GM18867 (cell line): Measurements from ENCODE around the gene GFRA1.

Experiments
- ATAC-seq: cut with Tn5 transposase; IDR thresholded peaks from one replicate; pipeline ENCODE4 v1.9.1; 2021; ENCODE audit warnings: mild to moderate bottlenecking, moderate library complexity; ENCODE audit not compliant: unreplicated experiment

The GFRA1 gene

DNA sequence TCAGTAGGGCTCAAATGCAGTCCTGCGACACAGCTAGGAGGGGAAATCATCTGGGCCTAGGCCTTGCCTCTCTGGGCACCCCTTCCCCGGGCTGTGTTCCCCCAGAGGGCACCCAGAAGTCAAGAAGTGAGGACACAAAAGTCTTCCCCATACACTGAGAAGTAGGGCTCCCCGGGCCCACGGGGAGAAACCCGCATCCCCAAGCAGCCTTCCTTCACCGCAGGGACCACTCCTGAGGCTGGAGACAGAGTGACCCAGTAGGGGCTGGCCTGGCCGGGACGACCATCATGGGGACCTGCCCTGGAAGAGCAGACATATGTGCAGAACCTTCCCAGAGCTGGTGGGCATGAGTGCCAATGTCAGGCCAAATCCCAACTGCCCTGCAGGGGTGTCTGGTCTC, 163.5 kb downstream of the GFRA1 start:
- ATAC-seq = no peak

DNA sequence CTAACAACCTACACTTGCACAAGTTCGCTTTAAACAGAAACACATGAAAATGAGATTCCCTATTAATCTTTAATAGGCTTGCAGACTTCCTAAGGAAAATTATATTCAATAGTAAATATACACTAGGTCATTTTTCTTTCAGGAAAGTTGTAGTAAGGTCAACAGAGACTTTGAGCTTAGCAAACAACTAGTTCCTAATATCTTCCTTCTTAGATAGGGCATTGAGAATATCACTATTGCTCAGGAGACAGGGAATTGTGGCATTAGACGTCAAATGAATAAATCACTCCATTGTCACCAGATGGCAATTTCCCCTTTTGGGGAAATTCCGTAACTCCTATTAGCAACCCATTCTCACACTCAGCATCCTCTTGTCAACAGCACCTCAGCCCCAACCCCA, 164.9 kb downstream of the GFRA1 start:
- no peak for ATAC-seq

DNA sequence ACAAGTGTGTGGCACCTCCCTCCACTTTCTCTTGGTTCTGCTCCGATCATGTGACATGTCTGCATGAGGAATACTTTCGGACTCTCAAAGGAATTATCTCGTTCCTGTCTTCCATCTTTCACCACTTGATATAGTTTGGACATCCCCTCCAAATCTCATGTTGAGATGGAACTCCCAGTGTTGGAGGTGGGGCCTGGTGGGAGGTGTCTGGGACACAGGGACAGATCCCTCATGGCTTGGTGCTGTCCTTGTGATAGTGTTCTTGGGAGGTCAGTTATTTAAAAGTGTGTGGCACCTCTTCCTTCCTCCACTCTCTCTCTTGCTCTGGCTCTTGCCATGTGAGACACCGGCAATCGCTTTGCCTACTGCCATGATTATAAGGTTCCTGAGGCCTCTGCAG, 166.4 kb downstream of the GFRA1 start:
- no peak for ATAC-seq

DNA sequence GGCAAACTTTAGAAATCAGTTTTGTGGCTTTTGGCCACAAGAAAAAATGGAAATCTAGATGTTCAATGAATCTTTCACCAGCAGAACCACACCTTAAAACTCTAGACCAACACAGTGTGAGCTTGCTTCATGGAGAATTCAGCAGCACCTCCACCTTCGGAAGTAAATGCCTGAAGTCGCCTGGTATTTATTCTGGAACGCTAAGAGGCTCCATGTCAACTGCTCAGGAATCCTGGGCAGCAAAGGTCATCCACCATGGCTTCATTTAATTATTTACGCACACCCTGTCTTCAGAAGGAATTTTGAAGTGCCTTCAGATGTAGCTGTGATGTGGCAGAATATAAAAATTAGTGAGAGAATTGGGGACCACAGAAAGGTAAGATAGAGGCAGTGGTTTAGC, 167.7 kb downstream of the GFRA1 start:
- no peak for ATAC-seq

DNA sequence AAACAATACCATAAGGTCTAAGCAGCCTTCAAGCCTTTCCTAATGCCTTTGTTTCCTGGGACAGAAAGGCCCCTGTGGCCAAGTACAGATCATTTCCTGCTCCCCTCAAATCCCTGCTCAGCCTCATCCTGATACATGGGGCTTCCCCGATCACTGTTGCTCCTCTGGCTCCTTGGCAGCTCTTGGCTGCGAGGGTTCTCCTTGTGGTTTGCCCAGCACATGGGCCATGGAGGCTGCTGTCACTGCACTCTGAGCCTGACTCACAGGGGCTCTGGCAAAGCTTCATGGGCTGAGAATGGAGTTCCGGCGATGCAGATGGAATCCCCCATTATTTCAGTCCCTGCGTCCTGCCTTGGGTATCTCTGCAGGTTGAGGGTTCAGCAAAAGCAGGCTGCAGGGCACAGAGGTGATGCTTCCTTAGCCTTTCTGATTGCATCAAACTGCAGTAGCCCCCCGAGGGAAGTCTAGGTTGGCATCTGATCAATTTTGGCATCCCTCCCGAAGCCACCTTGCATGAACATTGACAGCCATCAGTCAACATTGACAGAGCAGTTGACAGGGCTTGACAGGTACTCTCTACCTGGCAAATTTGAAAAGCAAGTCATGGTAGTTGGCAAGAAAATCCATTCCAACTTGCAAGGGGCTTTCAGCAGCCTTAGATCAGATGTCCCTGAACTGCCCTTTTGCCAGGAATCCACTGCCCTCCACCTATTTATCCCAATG, 168.6 kb downstream of the GFRA1 start:
- ATAC-seq = no peak

DNA sequence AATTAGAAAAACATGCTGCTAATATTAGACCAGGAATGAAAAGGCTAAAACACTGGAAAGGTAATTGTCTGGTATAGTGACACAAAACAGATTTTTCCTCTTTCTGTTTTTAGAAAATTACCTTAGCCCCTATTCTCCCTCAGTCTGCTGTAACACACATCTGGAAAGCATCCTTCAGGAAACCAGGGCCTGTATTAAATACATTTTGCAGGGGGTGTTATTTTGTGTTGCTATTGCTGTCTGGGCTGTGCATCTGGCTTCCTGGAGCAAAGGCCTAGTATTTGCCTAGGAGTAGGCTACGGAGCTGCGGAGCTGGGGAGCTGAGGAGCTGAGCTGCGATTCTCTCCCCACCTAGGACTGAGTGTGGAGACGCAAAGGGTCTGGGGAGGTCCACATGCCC, 169.3 kb downstream of the GFRA1 start:
- no peak for ATAC-seq

DNA sequence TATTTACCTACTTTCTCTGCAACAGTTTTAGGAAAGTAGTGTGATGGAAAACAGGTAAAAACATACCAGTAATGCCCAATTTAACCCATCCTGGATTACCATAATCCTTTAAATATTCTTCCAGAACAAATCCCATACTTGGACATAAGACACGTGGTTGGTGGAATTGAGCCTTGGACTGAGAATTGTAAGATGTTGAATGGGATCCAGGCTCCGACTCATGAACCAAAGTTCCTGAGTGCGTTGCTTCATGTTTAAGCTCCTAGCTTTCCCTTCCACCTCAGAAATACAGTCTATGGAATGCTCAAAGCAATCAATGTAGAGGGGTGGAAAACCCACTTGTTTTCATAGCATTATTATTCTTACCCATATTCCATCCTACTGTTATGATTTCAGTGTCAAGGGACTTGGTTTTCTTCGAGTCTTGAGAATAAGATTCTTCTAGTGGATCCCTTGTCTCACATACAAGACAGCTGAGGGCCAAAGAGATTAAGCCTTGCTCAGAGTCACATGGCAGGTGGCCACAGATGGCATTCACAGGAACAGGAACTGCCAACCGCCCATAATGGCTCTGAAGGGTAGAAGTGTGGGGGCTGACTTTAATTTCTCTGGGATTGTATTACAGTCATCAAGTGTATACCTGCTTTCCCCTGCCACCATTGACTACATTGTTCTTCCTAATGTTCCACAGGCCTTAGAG, 171.2 kb downstream of the GFRA1 start:
- ATAC-seq = no peak

DNA sequence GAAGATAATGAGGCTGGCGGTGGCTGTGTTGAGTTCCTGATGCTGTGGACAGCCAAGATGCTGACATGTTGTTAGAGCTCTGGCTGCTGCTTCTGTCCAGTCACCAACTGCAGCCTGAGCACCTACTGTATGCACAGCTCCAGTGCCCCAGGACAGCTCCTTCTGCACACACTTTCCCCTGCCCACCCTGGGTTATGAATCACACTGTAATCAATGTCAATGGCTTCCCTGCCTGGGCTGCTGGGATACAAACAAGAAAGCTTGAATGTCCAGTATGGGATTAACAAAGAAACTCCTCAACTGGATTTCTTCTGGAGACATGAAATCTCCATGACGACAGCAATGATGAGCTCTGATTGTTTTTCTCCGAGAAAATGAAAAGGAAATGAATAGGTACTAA, 172.0 kb downstream of the GFRA1 start:
- ATAC-seq = no peak

DNA sequence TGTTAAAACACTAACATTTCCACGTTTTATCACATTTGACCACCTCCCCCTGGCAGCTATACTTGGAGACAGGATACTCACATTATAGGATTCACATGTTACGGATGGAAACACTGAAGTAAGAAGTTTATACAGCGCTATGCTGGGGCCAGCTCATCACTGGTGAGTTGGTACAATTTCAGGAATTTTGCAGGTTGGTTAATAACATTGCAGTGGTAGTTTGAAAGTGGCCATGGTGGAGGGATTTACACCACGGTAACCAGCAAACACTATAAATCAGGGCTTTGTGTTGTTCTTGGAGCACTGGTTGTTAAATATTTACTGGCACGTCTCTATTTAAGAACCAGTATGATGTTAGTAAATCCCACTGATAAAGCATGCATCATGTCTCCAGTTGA, 174.0 kb downstream of the GFRA1 start:
- no peak for ATAC-seq

DNA sequence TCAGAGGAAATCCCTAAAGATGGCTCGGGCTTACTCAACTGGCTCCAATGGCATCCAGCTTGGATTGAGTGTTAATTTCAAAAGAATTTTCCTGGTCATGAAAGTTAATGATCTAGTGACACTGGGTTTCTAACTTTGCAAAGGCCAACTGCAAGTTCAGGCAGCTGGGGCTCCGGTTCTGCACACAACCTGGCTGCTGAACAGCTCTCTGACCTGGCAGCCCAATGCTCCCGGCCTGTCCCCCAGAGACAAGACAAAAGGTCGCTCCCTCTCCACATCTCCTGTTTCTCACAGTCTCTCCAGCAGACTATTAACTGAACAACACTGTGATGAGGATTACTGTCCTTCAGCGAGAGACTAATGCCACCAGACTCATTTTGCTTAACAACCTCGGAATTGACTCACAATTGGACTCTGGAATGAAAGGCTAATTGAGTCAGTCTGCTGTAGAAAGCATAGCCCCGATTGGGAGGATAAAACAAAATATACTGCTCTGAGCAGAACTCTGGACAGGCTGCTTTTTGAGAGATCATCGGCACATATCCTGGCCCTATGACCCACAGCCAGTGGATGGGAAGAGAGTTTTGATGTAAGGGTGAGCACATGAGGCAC, 174.5 kb downstream of the GFRA1 start:
- no peak for ATAC-seq

DNA sequence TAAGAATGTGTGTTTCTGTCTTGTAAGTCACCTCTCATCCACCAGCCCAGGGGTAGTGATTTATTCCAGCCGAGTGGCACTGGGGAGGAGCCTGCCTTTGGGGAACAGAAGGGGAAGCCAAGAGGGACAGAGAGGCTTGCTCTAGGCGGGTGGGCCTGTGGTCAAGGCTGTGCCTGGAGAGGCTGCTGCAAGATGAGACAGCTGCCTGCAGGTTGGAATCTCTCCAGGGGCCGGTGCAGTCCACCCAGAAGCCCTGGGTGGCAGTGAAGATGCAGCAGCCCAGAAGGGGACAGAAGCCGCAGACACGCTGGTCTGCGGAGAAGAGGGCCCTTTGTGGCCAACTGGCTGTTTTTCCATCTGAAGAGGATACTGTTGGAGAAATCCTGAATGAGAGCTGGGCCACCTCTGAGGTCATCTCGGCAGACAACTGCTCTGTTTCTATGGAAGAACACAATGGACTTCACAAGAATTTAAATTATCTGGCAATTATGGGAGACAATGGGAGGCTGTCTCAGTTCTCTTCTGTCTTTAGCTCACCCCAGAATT, 175.7 kb downstream of the GFRA1 start:
- ATAC-seq = no peak

DNA sequence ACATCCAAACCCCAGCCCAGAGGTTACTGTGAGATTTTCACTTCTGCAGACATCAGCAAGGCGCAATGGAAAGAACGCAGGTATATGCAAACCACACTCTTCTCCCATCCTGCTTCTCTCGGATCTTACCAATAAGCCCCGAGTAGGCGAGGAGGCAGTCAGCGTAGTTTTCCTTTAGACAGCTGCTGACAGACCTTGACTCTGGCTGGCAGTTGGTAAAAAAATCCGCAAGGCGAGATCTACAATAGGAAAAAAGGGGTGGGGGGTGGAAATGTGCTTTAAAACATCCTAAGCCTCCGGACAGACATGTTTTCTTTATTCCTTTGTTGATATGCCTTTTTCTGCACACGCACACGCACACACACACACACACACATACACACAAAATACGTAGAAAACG, 176.5 kb downstream of the GFRA1 start:
- ATAC-seq = no peak

DNA sequence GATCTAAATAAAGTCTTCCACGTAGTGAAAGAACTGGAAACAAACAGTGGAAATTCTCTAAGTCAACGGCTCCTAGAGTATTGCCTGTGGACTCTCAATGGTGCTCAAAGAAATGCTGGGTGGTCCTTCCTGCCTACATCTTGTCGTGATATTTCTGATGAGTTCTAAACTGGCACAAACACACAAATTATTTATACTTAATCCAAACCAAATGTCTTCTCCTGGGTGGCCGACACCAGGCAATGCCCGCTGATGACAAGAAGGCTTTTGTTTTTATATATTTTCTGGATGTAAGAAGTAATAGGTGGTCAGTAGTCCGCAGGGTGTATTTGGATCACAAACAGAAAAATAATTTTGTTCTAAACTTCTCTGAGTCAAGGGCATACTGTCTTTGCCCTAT, 178.7 kb downstream of the GFRA1 start:
- no peak for ATAC-seq

DNA sequence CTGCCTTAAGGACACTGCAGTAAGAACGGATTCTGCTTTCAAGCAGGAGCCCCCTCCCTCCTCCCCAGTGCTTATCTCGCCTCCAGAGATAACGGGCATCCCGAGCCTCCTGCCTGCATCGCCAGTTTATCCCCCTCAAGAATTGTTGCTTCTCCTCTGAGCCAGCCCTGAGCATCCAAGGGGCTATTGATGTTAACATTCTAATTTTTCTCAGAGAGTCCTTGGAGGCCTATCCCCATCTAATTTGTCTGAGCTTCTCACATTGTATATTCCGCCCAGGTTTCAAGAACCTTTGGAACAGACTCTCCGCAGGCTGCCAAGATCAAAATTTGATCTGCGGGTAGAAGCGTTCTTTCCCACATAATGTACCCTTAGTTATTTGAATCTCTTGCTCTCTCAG, 180.0 kb downstream of the GFRA1 start:
- no peak for ATAC-seq

DNA sequence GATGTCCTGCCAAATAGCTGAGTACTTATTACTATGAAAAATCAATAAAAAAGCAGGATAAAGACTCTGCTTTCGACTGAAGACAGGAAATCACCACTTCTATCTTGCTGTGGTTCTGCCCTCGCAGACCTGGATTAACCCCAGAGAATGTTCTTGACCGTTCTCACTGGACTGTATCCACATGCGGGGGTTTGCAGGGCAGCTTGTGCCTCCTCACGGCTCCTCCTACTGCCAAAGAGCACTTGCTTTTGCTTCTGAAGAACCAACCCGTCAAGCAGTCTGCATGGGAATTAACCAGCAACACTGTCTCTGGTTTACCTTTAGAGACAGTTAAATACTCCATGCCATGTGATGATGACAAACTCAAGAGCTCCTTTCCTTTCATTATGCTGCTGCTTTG, 184.0 kb downstream of the GFRA1 start:
- ATAC-seq = no peak

DNA sequence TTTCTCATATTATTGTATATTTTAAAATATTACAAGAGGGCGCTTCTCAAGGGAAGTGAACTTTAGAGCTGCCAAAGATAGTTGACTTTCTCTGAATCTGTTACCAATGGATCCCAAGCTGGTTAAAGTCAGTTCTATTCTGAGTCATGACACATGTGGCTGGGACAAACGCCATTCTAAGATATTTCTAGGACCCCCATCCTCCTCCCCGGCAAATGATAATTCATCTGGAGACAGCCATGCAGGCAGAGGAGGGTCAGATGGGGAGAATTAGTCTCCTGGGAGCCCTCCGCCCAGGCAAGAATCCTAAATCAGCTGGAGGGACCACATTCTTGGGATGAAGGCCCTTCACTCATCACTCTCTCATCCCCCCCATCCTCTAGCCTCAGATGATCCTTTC, 187.7 kb downstream of the GFRA1 start:
- ATAC-seq = no peak

DNA sequence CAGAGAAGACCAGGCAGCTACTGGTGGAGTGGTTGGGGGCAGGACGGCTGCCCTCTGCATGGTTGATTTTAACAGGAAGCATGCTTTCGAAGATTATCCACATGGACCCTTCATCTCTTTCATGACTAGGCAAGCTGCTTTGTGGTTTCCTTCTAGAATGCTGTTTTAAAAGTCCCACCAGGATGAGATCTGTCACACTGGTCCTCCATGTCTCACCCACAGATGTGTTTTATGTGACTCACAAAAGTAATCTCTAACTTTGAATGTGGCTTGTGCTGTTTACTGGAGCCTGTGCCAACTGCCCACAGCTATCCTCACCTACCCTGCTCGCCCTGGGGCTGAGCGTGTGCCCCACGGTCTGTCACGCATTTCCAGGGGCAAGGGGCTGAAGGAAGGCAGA, 188.8 kb downstream of the GFRA1 start:
- ATAC-seq = no peak

DNA sequence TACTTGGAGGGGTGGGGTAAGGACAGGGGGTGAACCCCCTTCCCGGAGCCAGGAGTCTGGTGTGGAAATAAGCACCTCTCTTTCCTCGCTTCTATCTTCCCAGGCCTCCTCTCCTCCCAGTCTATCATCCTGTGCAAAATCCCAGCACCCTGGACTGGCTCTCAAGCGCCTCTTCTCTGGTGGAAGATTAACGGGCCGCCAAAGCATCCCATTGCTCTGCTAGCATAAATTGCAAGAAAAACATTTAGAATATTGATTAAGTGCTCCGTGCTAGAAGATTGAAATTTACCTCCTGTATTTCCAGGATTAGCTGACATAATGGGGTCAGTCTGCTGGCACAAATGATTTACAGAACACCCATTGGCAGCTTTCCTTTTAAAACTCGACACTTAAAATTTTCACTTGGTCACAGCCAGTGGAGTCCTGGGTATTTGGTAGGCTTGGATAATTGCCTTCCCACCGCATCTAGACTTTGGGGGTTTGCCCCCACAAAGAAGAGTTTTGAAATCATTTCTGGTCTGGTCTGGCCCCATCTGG, 189.7 kb downstream of the GFRA1 start:
- no peak for ATAC-seq

DNA sequence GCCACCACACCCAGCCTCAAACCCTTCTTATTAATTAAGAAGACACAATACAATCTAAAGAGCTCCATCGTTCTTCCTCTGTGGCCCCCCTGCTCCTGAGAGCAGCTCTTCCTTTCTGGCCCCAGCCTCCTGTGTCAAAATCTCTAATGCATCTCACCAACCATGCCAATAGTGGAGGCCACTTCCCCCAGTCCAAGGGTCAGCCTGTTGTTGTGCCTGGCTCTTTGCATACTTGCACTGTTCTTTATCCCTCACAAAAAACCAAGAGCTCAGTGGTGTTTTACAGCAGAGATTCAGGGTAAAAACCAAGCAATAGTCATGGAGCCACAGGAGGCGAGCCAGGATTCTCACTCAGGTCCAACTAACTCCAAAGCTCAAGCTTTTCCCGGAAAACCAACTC, 190.2 kb downstream of the GFRA1 start:
- no peak for ATAC-seq

DNA sequence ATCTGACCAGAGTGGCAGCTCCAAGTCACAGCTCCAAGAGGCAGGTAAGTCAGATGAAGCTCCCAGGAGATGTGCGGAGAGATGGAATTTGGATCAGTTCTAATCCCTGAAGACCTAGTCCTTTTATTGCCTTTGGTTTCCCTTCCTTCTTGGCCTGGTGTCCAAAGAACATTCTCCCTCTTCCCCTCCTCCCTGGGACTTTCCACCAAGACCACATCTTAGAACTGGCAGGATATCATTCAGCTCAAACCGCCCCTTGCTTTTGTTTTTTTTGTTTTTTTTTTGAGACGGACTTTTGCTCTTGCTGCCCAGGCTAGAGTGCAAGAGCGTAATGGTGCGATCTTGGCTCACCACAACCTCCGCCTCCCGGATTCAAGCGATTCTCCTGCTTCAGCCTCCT, 190.8 kb downstream of the GFRA1 start:
- ATAC-seq = no peak

DNA sequence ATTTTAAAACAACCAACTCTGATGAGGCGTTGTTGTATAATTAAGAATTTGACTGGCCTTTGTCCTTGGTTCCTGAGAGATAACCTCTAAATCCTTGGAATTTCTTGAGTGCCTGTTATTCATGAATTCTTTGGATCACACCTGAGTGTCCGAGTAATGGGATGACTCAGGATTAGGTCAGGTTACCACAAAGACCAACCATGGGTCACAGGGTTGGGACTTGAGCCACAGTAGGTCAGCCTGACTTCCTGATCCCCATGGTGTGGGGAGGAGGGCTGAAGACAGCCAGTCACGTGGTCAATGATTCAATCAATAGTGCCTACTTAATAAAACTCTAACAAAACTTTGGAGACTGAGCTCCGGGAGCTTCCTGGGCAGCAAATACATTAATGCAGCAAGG, 192.5 kb downstream of the GFRA1 start:
- ATAC-seq = no peak

DNA sequence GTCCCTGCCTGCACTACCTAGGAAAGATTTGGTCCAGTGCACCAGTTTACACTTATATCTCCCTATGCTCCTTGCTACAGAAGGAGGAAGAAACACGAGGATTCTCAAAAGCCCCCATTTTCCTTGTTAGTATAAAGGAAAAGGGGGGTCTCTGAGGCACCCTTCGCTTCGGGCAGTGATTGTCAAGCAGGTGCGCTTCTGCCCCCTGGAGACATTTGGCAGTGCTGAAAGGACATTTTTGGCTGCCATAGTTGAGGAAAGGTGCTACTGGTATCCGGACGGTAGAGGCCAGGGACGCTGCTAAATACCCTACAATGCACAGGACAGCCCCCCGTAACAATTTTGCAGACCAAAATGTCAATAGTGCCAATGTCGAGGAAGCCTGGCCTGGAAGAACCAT, 193.7 kb downstream of the GFRA1 start:
- ATAC-seq = no peak
